GF-D8 (cell line): ENCODE data around the gene CDC34.
"Not testable (repeated sequence)": the region's sequence is repeated elsewhere in the genome, so short reads cannot be mapped to it uniquely, and the experiment has no call there.

Experiments used
- DNase-seq: peaks from one replicate; lab custom pipeline; 2025; lab: John Stamatoyannopoulos, UW

The CDC34 gene

GRCh38 chr19:573519-573825 is 41.9 kb downstream of the CDC34 start:
- no peak for DNase-seq

DNA sequence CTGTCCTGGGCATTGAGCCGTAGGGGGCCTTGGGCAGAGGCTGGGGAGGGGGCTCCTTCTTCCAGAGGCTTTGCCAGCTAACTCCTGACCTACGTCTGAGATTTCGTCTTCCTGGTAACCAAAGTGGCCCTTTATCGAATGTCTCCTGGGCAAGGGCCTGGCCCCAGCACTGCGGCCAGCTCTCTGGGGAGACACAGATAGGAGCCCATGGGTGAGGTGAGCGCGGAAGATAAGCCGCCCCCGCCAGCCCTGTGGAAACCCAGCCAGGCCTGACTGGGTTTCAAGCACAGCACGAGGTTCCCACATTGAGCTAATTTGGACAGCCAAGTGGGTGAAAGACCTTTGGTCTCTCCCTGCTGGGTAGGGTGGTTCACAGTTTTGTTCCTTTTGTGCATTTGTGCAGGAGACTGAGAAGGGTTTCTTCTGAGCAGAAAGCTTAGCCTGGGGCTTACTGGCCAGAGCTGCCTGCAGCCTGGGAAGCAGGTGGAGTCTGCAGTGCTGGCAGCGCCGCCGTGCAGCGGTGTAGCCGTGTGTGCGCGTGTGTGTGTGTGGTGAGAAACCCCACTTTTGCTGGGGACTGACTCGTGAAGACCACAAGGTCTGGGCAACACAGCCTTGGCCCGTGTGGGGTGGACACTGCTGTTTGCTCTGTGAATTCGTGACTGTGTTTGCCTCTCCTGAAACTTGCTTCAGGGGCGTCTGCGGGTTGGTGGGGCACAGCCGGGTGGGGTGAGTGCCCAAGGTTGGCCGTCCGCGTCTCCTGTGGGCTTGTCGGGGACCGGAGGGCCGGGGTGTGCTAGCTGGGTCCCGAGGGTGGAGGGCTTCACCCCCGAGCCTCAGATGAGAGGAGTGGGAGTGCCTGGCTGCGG is 43.3 kb downstream of the CDC34 start:
- no peak for DNase-seq

- no peak for DNase-seq
Observed at GRCh38 chr19:575527-576506, 44.3 kb downstream of the CDC34 start.

GRCh38 chr19:576768-577438 is 45.3 kb downstream of the CDC34 start:
- no peak for DNase-seq

GRCh38 chr19:577439-578392 is 46.2 kb downstream of the CDC34 start:
- DNase-seq = no peak

GRCh38 chr19:579111-579841 is 47.7 kb downstream of the CDC34 start:
- no peak for DNase-seq

GRCh38 chr19:579842-580155 is 48.2 kb downstream of the CDC34 start:
- no peak for DNase-seq

GRCh38 chr19:580274-580835 is 48.8 kb downstream of the CDC34 start:
- no peak for DNase-seq

GRCh38 chr19:581399-582111 is 50.0 kb downstream of the CDC34 start:
- DNase-seq = no peak

GRCh38 chr19:582497-583197 is 51.1 kb downstream of the CDC34 start:
- DNase-seq = no peak

DNA sequence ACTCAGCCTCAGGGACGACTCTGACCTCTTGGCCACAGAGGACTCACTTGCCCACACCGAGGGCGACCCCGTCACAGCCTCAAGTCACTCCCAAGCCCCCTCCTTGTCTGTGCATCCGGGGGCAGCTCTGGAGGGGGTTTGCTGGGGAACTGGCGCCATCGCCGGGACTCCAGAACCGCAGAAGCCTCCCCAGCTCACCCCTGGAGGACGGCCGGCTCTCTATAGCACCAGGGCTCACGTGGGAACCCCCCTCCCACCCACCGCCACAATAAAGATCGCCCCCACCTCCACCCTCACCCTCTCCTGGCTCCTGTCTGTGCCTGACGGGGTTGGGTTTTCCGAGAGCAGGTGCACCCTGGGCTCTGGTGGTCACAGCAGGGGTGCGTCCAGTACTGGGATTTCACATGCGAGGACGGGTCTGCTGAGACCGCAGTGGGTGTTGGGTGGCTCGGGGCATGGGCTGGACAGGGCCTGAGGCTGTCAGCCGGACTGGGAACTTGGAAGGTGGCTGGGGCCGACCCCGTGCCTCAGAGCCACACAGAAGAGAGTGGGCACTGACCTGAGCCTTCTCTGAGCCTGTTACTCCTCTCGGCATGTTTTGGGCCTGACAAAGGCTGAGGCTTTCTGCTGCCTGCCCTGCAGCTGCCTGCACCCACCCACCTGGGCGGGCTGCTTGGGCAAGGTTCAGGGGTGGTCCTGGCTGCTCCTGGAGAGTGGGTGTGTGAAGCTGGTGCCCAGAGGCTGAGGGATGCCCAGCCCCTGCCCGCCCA is 51.8 kb downstream of the CDC34 start:
- no peak for DNase-seq

- no peak for DNase-seq
Observed at GRCh38 chr19:583968-584239, 52.3 kb downstream of the CDC34 start.

- no peak for DNase-seq
Observed at GRCh38 chr19:584240-585001, 52.9 kb downstream of the CDC34 start.

DNA sequence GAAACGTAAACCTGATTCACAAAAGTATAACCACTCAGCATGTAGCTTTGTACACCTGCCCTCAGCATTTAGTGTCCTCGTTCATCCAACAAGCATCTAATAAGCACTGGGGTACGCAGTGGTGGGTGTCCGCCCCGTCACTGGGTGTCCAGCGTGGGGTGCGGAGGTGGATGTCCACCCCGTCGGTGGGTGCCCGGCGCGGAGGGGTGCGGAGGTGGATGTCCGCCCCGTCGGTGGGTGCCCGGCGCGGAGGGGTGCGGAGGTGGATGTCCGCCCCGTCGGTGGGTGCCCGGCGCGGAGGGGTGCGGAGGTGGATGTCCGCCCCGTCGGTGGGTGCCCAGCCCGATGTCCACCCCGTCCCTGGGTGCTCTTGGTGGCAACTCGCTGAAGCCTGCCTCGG is 53.6 kb downstream of the CDC34 start:
- not testable (repeated sequence) for DNase-seq

GRCh38 chr19:585551-586110 is 54.1 kb downstream of the CDC34 start:
- no peak for DNase-seq

GRCh38 chr19:588093-588740 is 56.7 kb downstream of the CDC34 start:
- peak; percentile 43 for DNase-seq
